IPS-18a (cell line): ENCODE results near the gene ULK2.

Source experiments
- H3K27ac ChIP-seq: one replicate; pipeline ENCODE4 v1.5.1; 2013; ENCODE audit warnings: low read length
- H3K27me3 ChIP-seq: one replicate; pipeline ENCODE4 v1.6.1; 2013; ENCODE audit warnings: mild to moderate bottlenecking, low read length; ENCODE audit not compliant: control insufficient read depth, insufficient read depth
- H3K36me3 ChIP-seq: one replicate; pipeline ENCODE4 v1.6.1; 2013; ENCODE audit warnings: low read depth, low read length; ENCODE audit not compliant: control insufficient read depth
- H3K4me1 ChIP-seq: one replicate; pipeline ENCODE4 v1.6.1; 2013; ENCODE audit warnings: low read depth, low read length; ENCODE audit not compliant: control insufficient read depth
- H3K4me3 ChIP-seq: one replicate; pipeline ENCODE4 v1.5.1; 2013; ENCODE audit warnings: low read length
- H3K9ac ChIP-seq: one replicate; pipeline ENCODE4 v1.6.1; 2013; ENCODE audit warnings: mild to moderate bottlenecking, low read length, moderate library complexity
- H3K9me3 ChIP-seq: one replicate; pipeline ENCODE4 v1.6.1; 2013; ENCODE audit warnings: low read depth, low read length; ENCODE audit not compliant: control insufficient read depth

The ULK2 gene

DNA sequence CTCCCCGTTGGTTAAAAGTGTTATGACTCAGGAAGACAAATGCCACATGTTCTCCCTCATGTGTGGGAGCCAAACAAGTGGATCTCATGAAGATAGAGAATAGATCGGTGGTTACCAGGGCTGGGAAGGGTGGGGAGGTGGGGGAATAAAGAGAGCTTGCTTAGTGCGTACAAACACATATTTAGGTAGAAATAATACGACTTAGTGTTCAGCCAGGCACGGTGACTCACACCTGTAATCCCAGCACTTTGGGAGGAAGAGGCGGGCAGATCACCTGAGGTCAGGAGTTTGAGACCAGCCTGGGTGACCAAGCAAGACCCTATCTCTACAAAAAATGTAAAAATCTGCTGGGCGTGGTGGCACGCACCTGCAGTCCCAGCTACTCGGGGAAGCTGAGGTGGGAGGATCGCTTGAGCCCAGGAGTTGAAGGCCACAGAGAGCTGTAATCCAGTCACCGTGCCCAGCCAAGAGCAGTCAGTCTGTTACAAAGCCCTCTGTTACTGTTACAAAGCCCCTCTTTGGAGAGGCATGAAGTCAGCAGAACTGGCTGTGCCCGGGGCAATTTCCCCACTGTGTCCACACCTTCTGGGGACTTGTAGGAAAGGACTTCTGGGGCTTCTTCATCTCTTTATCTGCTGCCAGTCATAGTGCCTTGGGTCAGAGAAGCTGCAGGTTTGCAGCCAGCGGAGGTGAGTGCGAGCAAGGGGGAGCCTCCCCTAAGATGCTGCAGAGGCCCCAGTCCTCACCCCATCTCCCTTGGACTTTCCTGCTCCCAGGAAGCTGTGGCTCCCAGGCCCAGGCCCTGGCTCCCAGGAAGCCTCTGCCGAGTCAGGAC is 115.3 kb downstream of the ULK2 start:
- no peak overlapping the region for H3K9ac ChIP-seq
- no peaks in the 10 kb centered on the region for H3K4me1 ChIP-seq
- no peaks in the 10 kb centered on the region for H3K27me3 ChIP-seq
- no peaks in the 10 kb centered on the region for H3K9me3 ChIP-seq
- H3K36me3 ChIP-seq = no peaks in the 10 kb centered on the region
- no peak overlapping the region for H3K27ac ChIP-seq
- no peak overlapping the region for H3K4me3 ChIP-seq

- Histone ChIP-seq H3K9ac (no peak overlapping the region), H3K36me3 (no peaks in the 10 kb centered on the region), H3K27ac (no peak overlapping the region), H3K27me3 (peaks cover 1% of the 10 kb centered on the region), H3K4me1 (no peaks in the 10 kb centered on the region), H3K9me3 (no peaks in the 10 kb centered on the region), H3K4me3 (no peak overlapping the region)
Observed at GRCh38 chr17:19750835-19751234, 116.9 kb downstream of the ULK2 start.

DNA sequence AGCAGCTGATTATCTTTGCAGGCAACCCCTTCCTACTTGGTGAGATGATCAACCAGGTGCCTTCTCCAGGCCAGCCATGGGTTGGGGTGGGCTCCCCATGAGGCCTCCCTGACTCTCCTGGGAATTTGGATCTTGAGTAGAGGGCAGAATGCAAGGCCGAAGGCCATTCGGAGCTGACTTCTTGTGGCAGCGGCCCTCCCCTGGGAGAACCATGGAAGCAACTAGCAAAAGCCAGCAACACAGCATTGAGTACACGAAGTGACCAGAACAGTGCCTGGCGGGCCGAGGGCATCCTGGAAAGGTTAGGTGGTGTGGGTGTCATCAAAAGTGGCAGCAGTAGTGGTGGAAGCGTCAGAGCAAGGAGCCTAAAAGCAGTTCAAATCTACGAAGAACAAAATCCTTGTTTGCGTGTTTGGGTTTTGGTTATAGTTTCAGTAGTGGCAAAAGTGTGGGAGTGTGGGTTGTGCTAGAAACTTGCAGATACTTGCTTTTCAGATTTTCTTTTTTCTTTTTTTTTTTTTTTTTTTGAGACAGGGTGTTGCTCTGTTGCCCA is 117.6 kb downstream of the ULK2 start:
- Histone ChIP-seq H3K27ac (no peak overlapping the region), H3K27me3 (peaks cover 9% of the 10 kb centered on the region), H3K9me3 (no peaks in the 10 kb centered on the region), H3K9ac (no peak overlapping the region), H3K4me1 (no peaks in the 10 kb centered on the region), H3K4me3 (no peak overlapping the region), H3K36me3 (no peaks in the 10 kb centered on the region)

- no peak overlapping the region for H3K9ac ChIP-seq
- H3K27me3 ChIP-seq = peaks cover 9% of the 10 kb centered on the region
- no peaks in the 10 kb centered on the region for H3K9me3 ChIP-seq
- H3K27ac ChIP-seq = no peak overlapping the region
- H3K36me3 ChIP-seq = no peaks in the 10 kb centered on the region
- no peaks in the 10 kb centered on the region for H3K4me1 ChIP-seq
- no peak overlapping the region for H3K4me3 ChIP-seq
Observed at GRCh38 chr17:19748807-19749193, 118.9 kb downstream of the ULK2 start.

- Histone ChIP-seq H3K9me3 (no peaks in the 10 kb centered on the region), H3K9ac (no peak within 1 kb of the TSS), H3K36me3 (no peaks in the 10 kb centered on the region), H3K27me3 (peaks cover 9% of the 10 kb centered on the region), H3K4me3 (no peak within 1 kb of the TSS), H3K27ac (no peak within 1 kb of the TSS), H3K4me1 (no peaks in the 10 kb centered on the region)
Observed at GRCh38 chr17:19747829-19748806, 119.6 kb downstream of the ULK2 start, which contains the start of gene ALDH3A1. Gene ALDH3A1, minus strand, starts transcription at chr17:19748298. Its CDS starts 3,169 bp downstream, at chr17:19745129.

DNA sequence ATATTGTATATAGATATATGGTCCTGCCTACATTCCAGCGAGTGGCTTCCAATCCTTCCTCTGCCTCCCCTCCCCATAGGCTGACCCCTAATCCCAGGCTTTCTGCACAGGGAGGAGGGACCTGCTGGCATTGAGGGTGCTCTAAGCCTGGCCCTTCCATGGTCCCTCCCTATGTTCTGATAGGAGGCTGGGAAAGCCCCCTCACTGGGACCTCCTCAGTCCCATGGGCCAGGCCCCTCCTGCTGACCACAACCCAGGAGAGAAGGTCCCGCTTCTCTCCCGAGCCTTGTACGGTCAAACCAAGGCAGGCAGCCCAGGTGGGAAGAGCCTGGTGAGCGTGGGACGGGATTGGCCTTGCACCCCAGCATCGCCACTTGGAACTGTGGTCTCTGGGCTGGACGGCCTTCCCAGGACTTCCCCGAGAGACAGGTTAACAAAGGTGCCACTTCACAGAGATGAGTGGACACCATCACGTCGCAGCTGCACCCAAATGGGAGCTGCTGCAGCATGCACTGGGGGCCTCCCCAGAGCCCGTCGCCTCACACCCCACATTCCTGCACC is 120.5 kb downstream of the ULK2 start:
- no peak overlapping the region for H3K9ac ChIP-seq
- no peaks in the 10 kb centered on the region for H3K4me1 ChIP-seq
- H3K9me3 ChIP-seq = no peaks in the 10 kb centered on the region
- no peak overlapping the region for H3K27ac ChIP-seq
- H3K36me3 ChIP-seq = no peaks in the 10 kb centered on the region
- H3K27me3 ChIP-seq = peaks cover 9% of the 10 kb centered on the region
- no peak overlapping the region for H3K4me3 ChIP-seq

- Histone ChIP-seq H3K27me3 (peaks cover 9% of the 10 kb centered on the region), H3K9ac (no peak overlapping the region), H3K36me3 (no peaks in the 10 kb centered on the region), H3K4me3 (no peak overlapping the region), H3K4me1 (no peaks in the 10 kb centered on the region), H3K9me3 (no peaks in the 10 kb centered on the region), H3K27ac (no peak overlapping the region)
Observed at GRCh38 chr17:19746517-19746916, 121.2 kb downstream of the ULK2 start.

DNA sequence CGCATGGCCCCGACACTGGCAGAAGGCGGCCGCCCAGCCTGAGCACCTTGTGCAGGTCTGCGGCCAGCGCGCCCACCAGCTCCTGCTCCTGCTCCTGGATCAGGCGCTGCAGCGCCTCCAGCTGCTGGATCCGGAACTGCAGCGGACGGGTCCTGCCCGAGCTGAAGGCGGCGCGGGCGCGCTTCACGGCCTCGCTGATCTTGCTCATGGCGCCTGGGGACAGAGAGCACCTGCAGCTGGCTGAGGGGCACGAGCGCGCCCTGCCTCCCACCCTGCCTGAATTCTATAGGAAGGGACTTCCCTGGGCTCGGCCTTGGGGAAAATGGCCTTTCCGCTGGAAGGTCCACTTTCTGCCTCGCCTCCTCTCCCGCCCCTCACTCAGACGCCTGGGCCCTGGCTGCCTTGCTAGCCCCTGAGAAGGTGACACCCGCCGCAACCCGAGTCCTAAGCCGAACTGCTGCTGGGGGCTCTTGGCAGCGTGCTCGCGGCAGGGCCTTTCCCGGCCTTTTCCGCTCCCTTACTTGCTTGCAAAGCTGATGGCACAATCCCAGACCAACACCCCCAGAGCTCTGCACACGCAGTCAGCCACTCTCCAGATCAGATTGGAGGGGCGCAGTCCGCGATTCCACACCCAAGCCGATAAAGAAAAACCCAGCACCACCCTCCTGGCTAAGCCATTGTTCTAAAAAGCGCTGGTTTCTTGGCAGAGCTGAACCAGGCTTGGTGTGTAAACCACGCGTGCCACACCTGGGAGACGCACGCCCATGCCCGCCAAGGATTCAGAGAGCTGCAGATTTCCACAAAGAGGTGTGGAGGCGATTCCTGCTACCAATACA is 122.6 kb downstream of the ULK2 start:
- peak overlapping the region; percentile 41 for H3K4me3 ChIP-seq
- H3K27ac ChIP-seq = no peak overlapping the region
- H3K36me3 ChIP-seq = no peaks in the 10 kb centered on the region
- no peaks in the 10 kb centered on the region for H3K9me3 ChIP-seq
- H3K27me3 ChIP-seq = peaks cover 9% of the 10 kb centered on the region
- peak overlapping the region; percentile 15 for H3K9ac ChIP-seq
- no peaks in the 10 kb centered on the region for H3K4me1 ChIP-seq

DNA sequence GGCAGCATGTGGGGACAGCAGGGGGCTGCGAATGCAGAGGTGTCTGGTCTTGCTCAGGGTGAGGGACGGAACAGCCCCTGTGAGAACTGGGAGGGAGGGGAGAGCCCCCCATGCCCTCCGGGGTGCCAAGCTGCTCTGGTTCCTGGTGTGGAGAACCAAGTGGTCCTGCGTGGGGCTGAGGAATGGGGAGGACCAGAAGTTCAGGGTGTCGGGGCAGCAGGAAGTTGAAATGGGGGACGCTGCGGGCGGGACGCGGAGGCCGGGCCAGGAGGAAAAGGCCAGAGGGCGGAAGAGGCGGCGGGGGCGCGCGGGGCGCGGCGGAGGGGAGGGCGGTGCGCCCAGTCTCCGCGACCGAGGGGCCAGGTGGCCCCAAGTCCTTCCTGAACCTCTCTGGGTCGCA is 123.2 kb downstream of the ULK2 start:
- Histone ChIP-seq H3K4me1 (no peaks in the 10 kb centered on the region), H3K9me3 (no peaks in the 10 kb centered on the region), H3K36me3 (no peaks in the 10 kb centered on the region), H3K9ac (peak overlapping the region; percentile 36), H3K4me3 (peak overlapping the region; percentile 41), H3K27ac (no peak overlapping the region), H3K27me3 (peaks cover 9% of the 10 kb centered on the region)

DNA sequence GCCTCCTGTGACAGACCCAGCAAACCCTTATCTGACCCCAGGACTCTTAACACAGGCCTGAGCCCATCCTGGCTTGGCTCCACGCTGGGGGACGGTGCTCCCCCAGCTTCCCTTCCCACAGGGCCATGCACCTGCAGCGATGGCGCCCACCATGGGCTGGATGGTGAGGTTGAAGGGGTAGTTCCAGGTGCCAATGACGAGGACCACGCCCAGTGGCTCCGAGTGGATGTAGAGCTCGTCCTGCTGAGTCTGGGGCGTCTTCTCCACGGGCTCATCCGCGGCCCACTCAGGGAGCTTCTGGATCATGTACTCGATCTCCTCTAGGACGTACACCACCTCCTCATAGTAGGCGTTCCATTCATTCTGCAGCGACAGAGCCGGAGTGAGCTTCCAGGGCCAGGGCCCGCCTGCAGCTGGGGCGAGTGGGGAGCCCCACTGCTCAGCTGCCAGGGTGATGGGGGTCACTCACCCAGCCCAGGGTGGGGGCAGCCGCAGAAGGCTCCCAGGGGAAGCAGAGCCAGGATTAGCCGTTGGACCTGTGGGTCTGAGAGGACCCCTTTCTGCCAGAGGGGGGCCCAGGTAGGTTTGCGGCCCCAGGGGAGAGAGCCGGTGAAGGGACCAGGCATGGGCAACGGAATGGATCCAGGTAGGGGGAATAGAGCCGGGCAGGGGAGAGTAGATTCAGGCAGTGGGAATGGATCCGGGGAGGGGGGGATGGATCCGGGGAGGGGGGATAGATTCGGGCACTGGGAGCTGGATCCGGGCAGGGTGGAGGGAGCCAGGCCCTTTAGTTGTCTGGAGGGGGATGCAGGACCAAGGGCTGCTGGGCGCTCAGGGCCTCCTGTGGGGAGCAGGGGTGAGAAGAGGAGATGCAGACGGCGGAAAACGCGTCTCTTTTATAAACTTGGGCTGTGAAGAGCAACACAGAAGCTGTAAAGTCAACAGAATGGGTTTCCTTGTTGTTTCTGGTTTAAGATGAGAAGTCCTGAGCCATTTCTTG is 124.3 kb downstream of the ULK2 start:
- H3K9ac ChIP-seq = no peak overlapping the region
- H3K9me3 ChIP-seq = no peaks in the 10 kb centered on the region
- H3K27ac ChIP-seq = no peak overlapping the region
- no peak overlapping the region for H3K4me3 ChIP-seq
- H3K27me3 ChIP-seq = peaks cover 9% of the 10 kb centered on the region
- H3K4me1 ChIP-seq = no peaks in the 10 kb centered on the region
- H3K36me3 ChIP-seq = no peaks in the 10 kb centered on the region
